Hepatocyte (in vitro differentiated cells): ENCODE data around the gene VWA7. TPM values are rescaled to one million over a fixed set of nuclear protein-coding genes. Genes with fewer than 3 reads are reported as not detected.

ENCODE experiments used
- DNase-seq: peaks from one replicate; pipeline ENCODE4 v3.0.0-alpha.2; 2016; ENCODE audit warnings: low spot score
- H2AFZ ChIP-seq: fragments of 200-600 bp; sonication (generic); 2 replicates; pipeline ENCODE4 v1.6.0; 2016; ENCODE audit warnings: antibody characterized with exemption, mild to moderate bottlenecking
- H3K27ac ChIP-seq: fragments of 200-600 bp; sonication (generic); 2 replicates; pipeline ENCODE4 v1.5.1; 2016; ENCODE audit warnings: mild to moderate bottlenecking
- H3K27me3 ChIP-seq: fragments of 200-600 bp; sonication (generic); 2 replicates; pipeline ENCODE4 v1.6.1; 2016
- H3K36me3 ChIP-seq: fragments of 200-600 bp; sonication (generic); replicated peaks from 2 replicates; pipeline ENCODE4 v1.5.1; 2016; ENCODE audit warnings: low read depth; ENCODE audit not compliant: insufficient read depth
- H3K4me1 ChIP-seq: fragments of 200-600 bp; sonication (generic); 2 replicates; pipeline ENCODE4 v1.5.1; 2016; ENCODE audit warnings: mild to moderate bottlenecking, moderate library complexity; ENCODE audit not compliant: insufficient read depth
- H3K4me2 ChIP-seq: fragments of 200-600 bp; sonication (generic); 2 replicates; pipeline ENCODE4 v1.6.0; 2016
- H3K4me3 ChIP-seq: fragments of 200-600 bp; sonication (generic); 2 replicates; pipeline ENCODE4 v1.5.1; 2016; ENCODE audit warnings: mild to moderate bottlenecking
- H3K79me2 ChIP-seq: fragments of 200-600 bp; sonication (generic); 2 replicates; pipeline ENCODE4 v1.6.0; 2017; ENCODE audit warnings: mild to moderate bottlenecking
- H3K9me2 ChIP-seq: fragments of 200-600 bp; sonication (generic); replicated peaks from 2 replicates; pipeline ENCODE4 v1.6.0; 2017; ENCODE audit warnings: mild to moderate bottlenecking; ENCODE audit not compliant: insufficient read depth
- H3K9me3 ChIP-seq: fragments of 200-600 bp; sonication (generic); 2 replicates; pipeline ENCODE4 v1.5.1; 2016; ENCODE audit warnings: low read depth, mild to moderate bottlenecking
- H4K20me1 ChIP-seq: fragments of 200-600 bp; sonication (generic); 2 replicates; pipeline ENCODE4 v1.6.0; 2016; ENCODE audit warnings: mild to moderate bottlenecking; ENCODE audit not compliant: insufficient read depth, poor library complexity, severe bottlenecking
- CTCF ChIP-seq: fragments of 200-600 bp; sonication (generic); IDR thresholded peaks from 2 replicates; pipeline ENCODE4 v1.5.1; 2016; ENCODE audit warnings: antibody characterized with exemption, mild to moderate bottlenecking; ENCODE audit not compliant: poor library complexity
- EZH2 ChIP-seq: fragments of 200-600 bp; sonication (generic); IDR thresholded peaks from 2 replicates; pipeline ENCODE4 v1.6.1; 2016; ENCODE audit warnings: antibody characterized with exemption, mild to moderate bottlenecking, borderline replicate concordance
- EZH2phosphoT487 ChIP-seq: fragments of 200-600 bp; sonication (generic); IDR thresholded peaks from one replicate; pipeline ENCODE4 v1.6.1; 2018; ENCODE audit warnings: antibody characterized with exemption, mild to moderate bottlenecking, low read depth, moderate library complexity; ENCODE audit not compliant: unreplicated experiment, severe bottlenecking
- WGBS: methylation state at CpG from one replicate; pipeline ENCODE4 v1.1.6; 2016; ENCODE audit warnings: low lambda C conversion rate; ENCODE audit errors: missing lambda C conversion rate; 5-methylcytosine and 5-hydroxymethylcytosine counted together
- polyA plus RNA-seq: library from polyadenylated mRNA; unstranded; fragments of >200 nt; fragmentation: Nextera tagmentation; extraction: Ambion mirVana; gene quantifications from 2 replicates; pipeline ENCODE4 v1.2.1, GENCODE V29; 2016
- total RNA-seq: library from RNA; depleted of rRNA; stranded (reverse); fragments of >200 nt; gene quantifications from 2 replicates; pipeline ENCODE4 v1.2.3, GENCODE V29; 2014

Gene VWA7
- total and polyA plus RNA-seq, 2 experiments from 2014 or later = 3.4 to 5.2 TPM

DNA sequence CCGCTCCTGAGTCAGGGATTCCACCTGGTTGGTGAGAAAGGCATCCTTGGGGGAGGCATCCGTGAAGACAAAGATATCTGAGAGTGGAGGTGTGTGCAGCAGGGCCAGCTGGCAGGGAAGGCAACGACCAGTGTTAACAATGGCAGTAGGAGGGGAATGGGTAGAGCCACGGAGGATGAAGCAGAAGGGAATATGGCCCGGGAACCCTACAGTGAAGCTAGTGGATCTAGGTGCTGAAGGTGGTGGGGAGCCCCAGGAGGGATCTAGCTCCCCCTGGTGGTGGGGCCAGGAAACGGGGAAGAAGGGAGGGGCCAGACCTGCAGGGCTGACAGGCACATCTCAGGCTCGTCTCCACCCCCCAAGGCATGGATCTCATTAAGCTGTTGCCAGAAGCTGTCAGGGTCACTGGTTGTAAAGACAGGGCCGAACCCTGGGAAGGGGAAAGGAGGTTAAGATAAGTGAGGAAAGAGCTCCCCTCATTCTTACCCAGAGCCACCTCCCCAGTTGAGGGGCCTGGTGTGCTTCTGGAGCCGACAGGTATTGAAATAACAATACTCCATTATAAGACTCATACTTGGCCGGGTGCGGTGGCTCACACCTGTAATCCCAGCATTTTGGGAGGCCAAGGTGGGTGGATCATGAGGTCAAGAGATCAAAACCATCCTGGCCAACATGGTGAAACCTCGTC, 7.3 kb downstream of the VWA7 start:
- Histone ChIP-seq H3K4me1 (no peaks in the 10 kb centered on the region), H3K4me2 (no peak overlapping the region), H3K9me2 (no peaks in the 10 kb centered on the region), H4K20me1 (no peaks in the 10 kb centered on the region), H3K9me3 (no peaks in the 10 kb centered on the region), H3K4me3 (no peak overlapping the region), H3K27ac (no peak overlapping the region), H2AFZ (no peak overlapping the region), H3K79me2 (no peaks in the 10 kb centered on the region), H3K27me3 (no peaks in the 10 kb centered on the region), H3K36me3 (no peaks in the 10 kb centered on the region)
- TF ChIP-seq EZH2phosphoT487 (no peak), CTCF (peak; percentile 54)
- 73% methylated on average over 12 of the region's 12 CpGs for WGBS
- peak; percentile 76 for DNase-seq

DNA sequence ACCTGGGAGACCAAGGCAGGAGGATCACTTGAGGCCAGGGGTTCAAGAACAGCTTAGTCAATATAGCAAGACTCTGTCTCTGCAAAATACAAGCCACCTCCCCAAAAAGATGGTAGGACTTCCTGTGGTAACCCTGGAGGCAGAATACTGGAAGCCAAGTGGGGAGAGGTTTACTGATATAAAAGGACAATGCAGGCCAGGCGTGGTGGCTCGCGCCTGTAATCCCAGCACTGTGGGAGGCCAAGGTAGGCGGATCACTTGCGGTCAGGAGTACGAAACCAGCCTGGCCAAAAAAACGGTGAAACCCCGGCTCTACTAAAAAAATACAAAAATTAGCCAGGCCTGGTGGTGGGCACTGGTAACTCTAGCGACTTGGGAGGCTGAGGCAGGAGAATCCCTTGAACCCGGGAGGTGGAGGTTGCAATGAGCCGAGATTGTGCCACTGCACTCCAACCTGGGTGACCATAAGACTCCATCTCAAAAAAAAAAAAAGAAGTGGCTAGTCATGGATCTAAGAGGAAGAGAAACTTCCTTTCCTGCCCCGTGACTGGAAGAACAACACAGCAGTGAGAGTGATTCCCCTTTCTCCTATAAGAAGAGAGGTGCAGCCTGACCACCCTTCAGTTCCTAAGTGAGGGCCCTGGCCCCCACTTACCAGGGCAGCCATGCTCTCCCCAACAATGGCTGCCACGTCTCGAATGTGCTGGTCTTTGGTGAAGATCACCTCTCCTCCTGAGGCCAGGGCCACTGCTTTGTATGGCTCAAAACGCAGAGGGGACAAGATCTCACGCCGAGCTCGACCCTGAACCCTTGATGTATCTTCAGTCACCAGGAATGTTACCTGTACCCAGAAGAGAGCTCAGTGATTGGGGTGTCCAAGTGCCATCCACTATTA, 8.5 kb downstream of the VWA7 start:
- Histone ChIP-seq H3K79me2 (no peaks in the 10 kb centered on the region), H3K27me3 (no peaks in the 10 kb centered on the region), H4K20me1 (no peaks in the 10 kb centered on the region), H2AFZ (no peak overlapping the region), H3K4me3 (no peak overlapping the region), H3K9me3 (no peaks in the 10 kb centered on the region), H3K27ac (no peak overlapping the region), H3K36me3 (no peaks in the 10 kb centered on the region), H3K4me1 (peaks cover 8% of the 10 kb centered on the region), H3K9me2 (no peaks in the 10 kb centered on the region), H3K4me2 (no peak overlapping the region)
- TF ChIP-seq EZH2 = no peak
- TF ChIP-seq CTCF = no peak
- no peak for TF ChIP-seq EZH2phosphoT487
- no peak for DNase-seq
- WGBS = 91% methylated on average over 18 of the region's 18 CpGs

- no peak overlapping the region for H3K4me2 ChIP-seq
- 88% methylated on average over 6 of the region's 6 CpGs for WGBS
Measured at GRCh38 chr6:31767096-31767645, 10.0 kb downstream of the VWA7 start.

More at GRCh38 chr6:31767096-31767645, 10.0 kb downstream of the VWA7 start:
- H3K9me3 ChIP-seq = no peaks in the 10 kb centered on the region
- no peaks in the 10 kb centered on the region for H3K9me2 ChIP-seq
- H3K4me3 ChIP-seq = no peak overlapping the region
- DNase-seq = no peak
- no peaks in the 10 kb centered on the region for H4K20me1 ChIP-seq
- no peaks in the 10 kb centered on the region for H3K27me3 ChIP-seq
- H3K36me3 ChIP-seq = no peaks in the 10 kb centered on the region
- H2AFZ ChIP-seq = no peak overlapping the region
- no peak overlapping the region for H3K27ac ChIP-seq
- no peaks in the 10 kb centered on the region for H3K79me2 ChIP-seq
- peaks cover 8% of the 10 kb centered on the region for H3K4me1 ChIP-seq
- TF ChIP-seq EZH2 = no peak
- no peak for TF ChIP-seq EZH2phosphoT487
- no peak for TF ChIP-seq CTCF
